Uterus (tissue), 4 donors: ENCODE results near the gene NFKB2. TPM values are rescaled to one million over a fixed set of nuclear protein-coding genes. Genes with fewer than 3 reads are reported as not detected.

Experiments used
- DNase-seq, 2 donors: peaks; one replicate each; pipeline ENCODE4 v3.0.0-alpha.2; 2019 to 2020
- H3K27ac ChIP-seq, 2 donors: fragments of 200-600 bp; sonication (generic); 1 replicate in 1 of 2; 2 replicates in 1 of 2; pipeline ENCODE4 v1.5.1; 2016 to 2018
- H3K27me3 ChIP-seq, 2 donors: fragments of 200-600 bp; sonication (generic); one replicate each; pipeline ENCODE4 v1.5.1; 2018 to 2019; ENCODE audit warnings: control low read depth in 1 of 2
- H3K36me3 ChIP-seq, 2 donors: fragments of 200-600 bp; sonication (generic); one replicate each; pipeline ENCODE4 v1.5.1; 2019; ENCODE audit warnings: control low read depth in 1 of 2
- H3K4me1 ChIP-seq, 2 donors: fragments of 200-600 bp; sonication (generic); one replicate each; pipeline ENCODE4 v1.5.1; 2018 to 2019; ENCODE audit warnings: control low read depth in 1 of 2
- H3K4me3 ChIP-seq, 2 donors: fragments of 200-600 bp; sonication (generic); 1 replicate in 1 of 2; 2 replicates in 1 of 2; pipeline ENCODE4 v1.5.1; 2018 to 2019; ENCODE audit warnings: mild to moderate bottlenecking in 1 of 2
- H3K9me3 ChIP-seq, 2 donors: fragments of 200-600 bp; sonication (generic); one replicate each; pipeline ENCODE4 v1.5.1; 2019; ENCODE audit warnings: control low read depth in 1 of 2
- POLR2A ChIP-seq, 2 donors: fragments of 450-650 bp; IDR thresholded peaks; one replicate each; pipeline ENCODE4 v1.6.1; 2016; ENCODE audit warnings: antibody characterized with exemption in 2 of 2, mild to moderate bottlenecking in 1 of 2, moderate library complexity in 1 of 2
- intact Hi-C: fragments of 100-400 bp; cut with DNase I; formaldehyde crosslinking; loops from one replicate; pipeline ENCODE4 v1.15.1; 2023; ENCODE audit warnings: low total_unique reads
- total RNA-seq, 4 donors: library from RNA; depleted of rRNA in 3 of 4; stranded (reverse); fragments of >200 nt in 3 of 4; gene quantifications; one replicate each; pipeline versions ENCODE4 v1.1.0 to v1.2.4, GENCODE V29; 2014 to 2023
- TF ChIP-seq, protein P1 (sequence below), 4 experiments: fragments of 200-600 bp in 2 of 4; fragments of 450-650 bp in 2 of 4; sonication (generic) in 2 of 4; IDR thresholded peaks; one replicate each; pipeline ENCODE4 v1.5.1; 2016 to 2019; ENCODE audit warnings: antibody characterized with exemption in 4 of 4, mild to moderate bottlenecking in 2 of 4, moderate library complexity in 1 of 4
- donor health status: DM: yes; HTN: yes; CAD: no.

Gene NFKB2
- total RNA-seq, 4 donors from 2014 or later, result 6.4 to 61.7 (median 10.7) TPM

DNA sequence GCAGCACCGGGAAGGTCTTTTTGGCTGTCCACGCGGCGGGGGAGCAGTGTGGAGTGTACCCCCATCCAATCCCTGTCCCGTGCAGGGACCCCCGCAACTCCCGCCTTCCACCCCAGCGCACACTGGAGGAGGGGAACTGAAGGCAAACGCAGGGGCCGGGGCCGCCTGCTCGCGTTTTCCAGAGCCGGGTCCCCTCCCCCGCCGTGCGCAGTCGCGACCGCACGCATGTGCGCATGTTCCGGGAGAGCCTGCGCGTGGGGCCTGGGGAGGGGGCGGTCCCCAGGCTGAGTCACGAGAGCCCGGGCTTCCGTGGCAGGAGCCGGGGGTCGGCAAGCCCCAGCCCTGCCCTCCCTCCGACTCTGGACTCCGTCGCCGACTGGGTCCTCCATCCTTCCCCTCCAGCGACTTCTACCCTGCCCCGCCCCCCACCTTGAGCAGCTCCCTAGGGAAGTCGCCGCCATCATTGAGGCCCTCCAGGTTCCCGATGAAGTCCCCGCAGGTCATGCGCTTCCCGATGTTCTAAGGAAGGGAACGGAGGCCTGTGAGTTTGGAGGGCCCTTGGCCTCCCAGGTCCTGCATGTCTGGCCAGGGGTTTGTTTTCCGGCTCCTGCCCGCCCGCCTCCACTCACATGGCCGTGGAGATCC, 15.0 kb downstream of the NFKB2 start:
- Histone ChIP-seq H3K36me3 (no peaks in the 10 kb centered on the region), H3K4me1 (peaks cover 0 to 4% of the 10 kb centered on the region in 2 donors), H3K27me3 (peaks cover 0 to 9% of the 10 kb centered on the region in 2 donors), H3K9me3 (no peaks in the 10 kb centered on the region), H3K4me3 (peak overlapping the region; percentile 38 to 46), H3K27ac (peak overlapping the region; percentile 87 to 91)
- DNase-seq, result peak in 1 of 2 donors; percentile 54
- TF ChIP-seq POLR2A (IDR thresholded peaks at IDR 0.05), result peak in 1 of 2 donors; percentile 55
- TF ChIP-seq, protein P1, sequence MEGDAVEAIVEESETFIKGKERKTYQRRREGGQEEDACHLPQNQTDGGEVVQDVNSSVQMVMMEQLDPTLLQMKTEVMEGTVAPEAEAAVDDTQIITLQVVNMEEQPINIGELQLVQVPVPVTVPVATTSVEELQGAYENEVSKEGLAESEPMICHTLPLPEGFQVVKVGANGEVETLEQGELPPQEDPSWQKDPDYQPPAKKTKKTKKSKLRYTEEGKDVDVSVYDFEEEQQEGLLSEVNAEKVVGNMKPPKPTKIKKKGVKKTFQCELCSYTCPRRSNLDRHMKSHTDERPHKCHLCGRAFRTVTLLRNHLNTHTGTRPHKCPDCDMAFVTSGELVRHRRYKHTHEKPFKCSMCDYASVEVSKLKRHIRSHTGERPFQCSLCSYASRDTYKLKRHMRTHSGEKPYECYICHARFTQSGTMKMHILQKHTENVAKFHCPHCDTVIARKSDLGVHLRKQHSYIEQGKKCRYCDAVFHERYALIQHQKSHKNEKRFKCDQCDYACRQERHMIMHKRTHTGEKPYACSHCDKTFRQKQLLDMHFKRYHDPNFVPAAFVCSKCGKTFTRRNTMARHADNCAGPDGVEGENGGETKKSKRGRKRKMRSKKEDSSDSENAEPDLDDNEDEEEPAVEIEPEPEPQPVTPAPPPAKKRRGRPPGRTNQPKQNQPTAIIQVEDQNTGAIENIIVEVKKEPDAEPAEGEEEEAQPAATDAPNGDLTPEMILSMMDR (IDR thresholded peaks at IDR 0.05), result no peak
- intact Hi-C loops, result no loop called here

DNA sequence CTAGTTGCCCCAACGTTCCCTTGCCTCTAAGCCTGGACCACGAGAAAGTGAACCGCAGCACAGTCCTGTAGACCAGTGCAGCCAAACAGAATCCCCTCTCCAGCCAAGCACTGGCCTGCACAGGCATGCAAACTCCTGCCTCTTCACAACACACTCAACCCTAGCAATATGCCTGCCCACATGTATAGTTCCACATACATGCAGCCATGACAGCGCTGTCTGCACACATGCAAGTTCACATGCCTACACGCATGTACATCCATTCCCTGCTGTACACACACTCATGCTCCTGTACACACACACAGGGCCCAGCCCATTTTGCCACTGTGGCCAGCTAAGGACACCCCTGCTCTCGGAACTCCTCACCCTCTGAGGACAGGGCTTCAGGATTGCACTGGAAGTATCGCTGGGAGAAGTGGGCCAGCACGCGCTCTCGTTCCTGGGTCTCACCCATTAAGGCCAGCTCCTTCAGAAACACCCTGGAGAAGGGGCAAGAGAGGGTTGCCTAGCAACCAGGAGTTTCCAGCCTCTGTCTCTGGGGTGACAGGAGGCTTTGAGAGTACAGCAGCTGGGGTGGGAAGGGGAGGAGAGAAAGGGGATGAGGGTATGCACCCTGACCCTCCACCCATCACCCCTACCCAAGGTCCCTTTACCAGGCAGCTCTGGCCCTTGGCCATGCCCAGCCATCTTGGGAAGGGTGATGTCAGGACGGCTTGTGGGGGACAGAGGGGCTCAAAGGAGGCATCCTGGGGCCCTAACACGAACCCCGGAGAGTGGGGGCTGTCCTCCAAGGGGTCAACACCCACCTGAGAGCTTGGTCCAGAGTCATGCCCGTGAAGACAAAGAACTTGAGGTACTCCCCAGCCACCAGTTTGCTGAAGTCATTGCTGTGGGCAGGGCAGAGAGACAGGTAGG, 16.1 kb downstream of the NFKB2 start:
- Histone ChIP-seq H3K4me3 (no peak overlapping the region), H3K4me1 (peaks cover 0 to 4% of the 10 kb centered on the region in 2 donors), H3K9me3 (no peaks in the 10 kb centered on the region), H3K27me3 (peaks cover 0 to 13% of the 10 kb centered on the region in 2 donors), H3K27ac (no peak overlapping the region), H3K36me3 (no peaks in the 10 kb centered on the region)
- peak in 1 of 2 donors; percentile 9 for DNase-seq
- no peak for TF ChIP-seq POLR2A (IDR thresholded peaks at IDR 0.05)
- intact Hi-C loops, result no loop called here

DNA sequence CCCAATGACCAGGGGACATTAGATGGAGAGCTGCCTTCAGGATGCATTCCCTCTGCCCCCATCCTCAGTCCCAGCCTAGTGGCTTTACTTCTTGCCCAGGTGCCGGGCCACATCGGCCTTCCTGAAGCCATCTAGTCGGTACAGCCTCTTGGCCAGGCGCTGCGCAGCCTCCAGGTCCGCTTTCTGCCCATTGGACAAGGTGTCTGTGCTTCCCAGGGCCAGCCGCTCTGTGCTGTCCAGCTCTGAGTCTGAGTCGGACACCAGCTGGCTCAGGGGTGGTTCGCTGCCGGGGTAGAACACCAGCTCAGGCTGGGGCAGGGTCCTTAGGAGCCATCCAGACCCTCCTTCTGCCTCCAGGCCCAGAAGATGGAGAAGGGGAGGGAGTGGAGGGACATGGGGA, 16.8 kb downstream of the NFKB2 start:
- H3K4me1 ChIP-seq, result peaks cover 0 to 4% of the 10 kb centered on the region in 2 donors
- H3K27me3 ChIP-seq, result peaks cover 0 to 13% of the 10 kb centered on the region in 2 donors
- intact Hi-C loops, result no loop called here
- no peak overlapping the region for H3K27ac ChIP-seq
- TF ChIP-seq POLR2A (IDR thresholded peaks at IDR 0.05), result no peak
- TF ChIP-seq, protein P1 (IDR thresholded peaks at IDR 0.05), result no peak
- H3K4me3 ChIP-seq, result no peak overlapping the region
- no peaks in the 10 kb centered on the region for H3K9me3 ChIP-seq
- no peak for DNase-seq
- H3K36me3 ChIP-seq, result no peaks in the 10 kb centered on the region

DNA sequence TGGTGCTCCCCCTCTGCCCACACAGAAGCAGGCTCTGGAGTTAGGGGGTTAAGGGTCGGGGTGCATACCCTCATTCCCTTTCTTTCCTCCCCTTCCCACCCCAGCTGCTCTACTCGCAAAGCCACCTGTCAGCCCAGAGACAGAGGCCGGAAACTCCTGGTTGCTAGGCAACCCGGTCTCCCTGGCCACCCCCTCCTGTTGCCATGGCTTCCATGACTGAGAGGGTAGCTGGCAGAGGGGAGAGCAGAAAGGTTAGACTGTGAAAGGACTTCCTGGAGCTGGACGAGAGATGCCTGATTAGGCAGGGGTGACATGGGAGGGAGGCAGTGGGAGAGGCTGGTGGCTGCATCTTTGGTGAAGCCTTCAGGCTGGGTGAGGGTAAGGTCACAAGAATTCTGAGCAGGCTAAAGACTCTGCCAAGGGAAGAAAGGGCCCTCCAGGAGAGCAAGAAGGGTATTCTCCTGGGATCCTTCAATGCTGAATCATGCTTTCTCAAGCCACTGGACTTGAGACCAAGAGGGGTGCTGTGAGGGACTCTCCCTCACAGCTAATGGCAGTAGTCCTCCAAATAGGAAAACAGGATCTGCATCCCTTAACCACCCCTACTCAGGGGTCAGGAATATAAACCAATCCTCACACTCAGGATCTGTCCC, 17.7 kb downstream of the NFKB2 start:
- H3K9me3 ChIP-seq, result no peaks in the 10 kb centered on the region
- intact Hi-C loops, result no loop called here
- peaks cover 0 to 19% of the 10 kb centered on the region in 2 donors for H3K27me3 ChIP-seq
- no peaks in the 10 kb centered on the region for H3K36me3 ChIP-seq
- H3K4me1 ChIP-seq, result peaks cover 0 to 4% of the 10 kb centered on the region in 2 donors
- no peak overlapping the region for H3K4me3 ChIP-seq
- DNase-seq, result no peak
- TF ChIP-seq, protein P1 (IDR thresholded peaks at IDR 0.05), result no peak
- TF ChIP-seq POLR2A (IDR thresholded peaks at IDR 0.05), result no peak
- H3K27ac ChIP-seq, result no peak overlapping the region

DNA sequence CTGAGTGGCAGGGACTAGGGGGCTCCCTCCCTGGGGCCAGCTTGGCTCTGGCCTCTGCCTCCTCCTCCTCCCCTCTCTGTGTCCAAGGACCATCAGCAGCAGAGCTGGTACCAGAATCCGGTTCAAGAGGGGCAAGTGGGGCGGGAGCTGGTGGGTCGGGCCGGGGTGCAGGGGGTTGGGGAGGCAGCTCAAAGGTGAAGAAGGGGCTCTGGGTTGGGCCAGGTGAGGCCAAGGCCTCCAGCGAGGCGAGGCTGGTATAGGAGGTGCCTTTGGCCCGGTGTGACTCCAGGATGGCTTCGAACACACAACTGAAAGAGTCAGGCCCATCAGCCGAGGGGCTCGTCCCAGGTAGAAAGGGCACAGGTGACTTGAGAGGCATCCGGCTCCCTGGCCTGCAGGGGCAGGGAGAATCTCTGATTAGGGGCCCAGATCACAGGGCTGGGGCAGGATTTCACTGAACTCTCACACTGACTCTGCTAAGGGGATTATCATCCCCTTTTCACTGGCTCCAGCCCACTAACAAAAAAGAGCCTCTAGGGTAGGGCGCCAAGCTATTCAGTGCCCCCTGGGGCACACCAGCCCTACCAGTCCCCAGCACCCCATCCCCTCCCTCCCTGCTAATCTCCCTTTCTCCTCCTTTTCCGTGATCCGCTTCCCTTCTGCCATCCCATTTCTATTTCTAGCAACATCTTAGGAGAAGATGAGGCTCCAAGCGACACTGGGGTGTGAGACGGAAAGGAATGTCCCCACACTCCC, 18.5 kb downstream of the NFKB2 start:
- no peak for DNase-seq
- no peak for TF ChIP-seq POLR2A (IDR thresholded peaks at IDR 0.05)
- TF ChIP-seq, protein P1 (IDR thresholded peaks at IDR 0.05), result no peak
- intact Hi-C loops, result no loop called here
- Histone ChIP-seq H3K27ac (no peak overlapping the region), H3K27me3 (peaks cover 0 to 21% of the 10 kb centered on the region in 2 donors), H3K4me3 (no peak overlapping the region), H3K4me1 (no peaks in the 10 kb centered on the region), H3K9me3 (no peaks in the 10 kb centered on the region), H3K36me3 (no peaks in the 10 kb centered on the region)
